Activated CD8-positive, alpha-beta memory T cell treated with anti-CD3 and anti-CD28 coated beads for 24 hours (primary cell): Measurements from ENCODE around the gene LCT.
"Not testable (repeated sequence)": the region's sequence is repeated elsewhere in the genome, so short reads cannot be mapped to it uniquely, and the experiment has no call there.

Experiments
- DNase-seq: peaks from one replicate; pipeline ENCODE4 v3.0.0-alpha.2; 2020

The LCT gene

GRCh38 chr2:135831180-135831812, 5.7 kb downstream of the LCT start:
- no peak for DNase-seq

DNA sequence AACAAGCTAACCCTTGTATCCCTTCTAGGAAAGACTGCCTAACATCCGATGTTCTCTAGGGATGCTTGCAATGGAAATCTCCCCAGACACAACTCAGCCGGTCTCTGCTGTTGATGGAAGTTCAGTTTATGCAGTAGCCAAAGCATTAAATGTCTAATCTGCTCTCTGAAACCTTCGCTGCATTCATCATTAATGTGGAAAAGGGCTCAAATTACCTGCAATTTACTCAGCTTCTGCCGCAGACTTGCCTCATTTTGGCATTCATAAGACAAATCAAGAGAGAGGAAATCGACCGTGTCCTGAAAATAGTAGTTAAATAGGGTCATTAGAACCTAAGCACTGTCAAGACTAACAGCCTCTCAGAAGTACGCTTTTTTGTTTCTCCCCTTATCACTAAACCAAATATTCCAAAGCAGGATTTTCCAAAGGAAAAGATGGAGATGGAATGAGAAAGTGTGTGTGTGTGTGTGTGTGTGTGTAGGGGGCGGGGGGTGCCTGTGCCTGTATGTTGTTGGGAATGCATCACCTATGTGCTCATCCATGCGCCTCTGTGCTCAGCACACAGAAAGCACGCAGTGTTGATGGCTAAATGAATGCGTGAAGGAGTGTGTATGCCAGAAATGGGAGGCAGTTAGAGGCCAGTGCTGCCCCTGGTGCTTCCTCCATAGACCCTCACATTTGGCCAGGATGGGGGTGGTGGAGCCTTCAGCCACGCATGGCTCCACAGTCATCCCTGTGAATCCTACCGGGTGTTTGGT, 7.4 kb downstream of the LCT start:
- DNase-seq = no peak

GRCh38 chr2:135826544-135826943, 10.4 kb downstream of the LCT start:
- no peak for DNase-seq

DNA sequence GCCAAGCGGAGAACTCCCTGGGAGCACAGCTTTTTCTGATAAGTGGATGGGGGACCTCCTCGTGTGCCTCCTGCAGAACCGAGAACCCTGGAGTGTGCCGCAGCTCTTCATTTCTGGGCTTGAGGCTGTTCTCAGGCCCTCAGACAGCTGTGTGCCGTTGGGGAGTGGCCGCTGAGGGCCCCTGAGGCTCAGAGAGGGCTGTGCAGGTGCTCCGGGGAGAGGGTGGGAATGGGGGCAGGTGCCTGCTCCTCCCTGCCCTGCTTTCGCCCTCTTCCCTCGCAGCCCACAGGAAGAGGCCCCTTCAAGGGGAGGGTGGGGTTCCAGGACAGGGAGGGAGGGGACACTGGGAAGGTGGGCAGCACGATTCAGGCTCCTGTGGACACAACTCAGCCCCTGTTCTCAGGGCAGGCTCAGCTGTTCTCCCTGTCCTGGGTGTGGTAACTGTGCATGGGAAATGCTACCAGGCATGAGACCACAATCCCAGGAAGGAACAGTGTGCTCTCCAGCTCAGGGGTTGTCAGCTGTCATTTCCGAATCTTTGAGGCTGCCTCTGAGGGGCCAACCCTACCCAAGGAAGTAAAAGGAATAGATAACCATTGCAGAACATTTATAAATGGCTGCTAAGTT, 11.3 kb downstream of the LCT start:
- no peak for DNase-seq

GRCh38 chr2:135825131-135825530, 11.9 kb downstream of the LCT start:
- no peak for DNase-seq

GRCh38 chr2:135822855-135823254, 14.1 kb downstream of the LCT start:
- no peak for DNase-seq

DNA sequence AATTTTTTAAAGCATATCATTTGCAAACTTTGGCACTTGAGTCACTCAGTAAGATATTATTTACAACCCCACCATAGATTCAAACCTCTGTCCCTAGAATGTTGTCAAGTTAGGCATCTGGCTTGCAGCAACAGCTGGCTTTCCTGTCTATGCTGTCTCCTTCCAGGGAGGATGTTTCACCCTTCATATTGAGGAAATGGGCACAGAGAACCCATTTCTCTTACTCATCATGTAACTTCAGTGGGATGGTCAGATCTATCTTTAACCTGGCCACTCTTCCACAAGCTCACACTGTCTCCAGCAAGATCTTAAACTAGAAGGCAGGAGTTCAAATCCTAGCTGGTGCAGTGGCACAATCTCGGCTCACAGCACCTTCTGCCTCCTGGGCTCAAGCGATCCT, 15.8 kb downstream of the LCT start:
- DNase-seq = no peak

GRCh38 chr2:135820003-135820618, 16.9 kb downstream of the LCT start:
- DNase-seq = peak; percentile 90

DNA sequence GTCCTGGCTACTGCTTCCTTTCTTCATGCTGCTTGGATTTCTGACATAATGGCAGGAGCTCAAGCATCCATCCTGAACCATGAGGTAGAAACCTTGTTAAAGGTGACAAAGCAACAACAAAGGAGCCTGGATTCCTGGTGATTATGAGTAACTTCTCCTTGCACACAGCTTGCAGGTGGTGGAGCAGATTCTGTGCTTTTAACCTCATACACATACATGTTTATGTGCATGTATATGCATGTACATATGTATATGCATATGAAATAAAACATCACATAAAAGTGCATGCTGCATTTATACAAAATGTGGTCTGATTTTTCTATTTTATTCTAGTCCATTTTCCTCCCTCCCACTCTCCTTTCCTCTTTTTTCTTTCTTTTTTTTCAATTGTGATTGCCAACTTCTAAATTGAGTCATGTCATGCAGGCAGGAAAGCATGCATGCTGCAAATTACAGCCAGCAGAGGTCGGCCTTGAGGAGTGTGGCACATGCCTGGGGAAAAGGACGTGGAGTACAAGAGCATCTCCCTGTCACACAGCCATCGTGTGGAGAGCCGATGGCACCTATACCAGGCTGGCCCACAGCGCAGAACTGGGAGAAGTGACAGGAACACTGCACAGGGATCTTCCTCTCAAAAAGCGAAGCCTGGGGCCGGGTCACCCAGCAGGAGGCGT, 17.9 kb downstream of the LCT start:
- peak; percentile 71 for DNase-seq

GRCh38 chr2:135817951-135818350, 19.0 kb downstream of the LCT start:
- DNase-seq = no peak

DNA sequence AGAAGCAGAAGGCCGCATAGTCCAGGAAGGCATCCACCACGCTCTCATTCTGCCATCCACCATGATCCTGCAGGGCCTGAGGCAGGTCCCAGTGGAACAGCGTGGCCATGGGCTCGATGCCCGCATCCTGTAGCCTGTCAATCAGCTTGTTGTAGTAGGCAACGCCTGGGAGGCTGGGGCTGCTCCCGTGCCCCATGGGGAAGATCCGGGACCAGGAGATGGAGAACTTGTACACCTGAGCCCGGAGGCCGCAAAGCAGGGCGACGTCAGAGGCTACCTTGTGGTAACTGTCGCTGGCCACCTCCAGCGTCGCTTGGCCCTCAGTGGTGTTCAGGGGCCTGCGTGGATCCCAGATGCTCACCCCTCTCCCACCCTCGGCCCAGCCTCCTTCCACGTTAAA, 19.5 kb downstream of the LCT start:
- DNase-seq = no peak

GRCh38 chr2:135815269-135815668, 21.7 kb downstream of the LCT start:
- no peak for DNase-seq

DNA sequence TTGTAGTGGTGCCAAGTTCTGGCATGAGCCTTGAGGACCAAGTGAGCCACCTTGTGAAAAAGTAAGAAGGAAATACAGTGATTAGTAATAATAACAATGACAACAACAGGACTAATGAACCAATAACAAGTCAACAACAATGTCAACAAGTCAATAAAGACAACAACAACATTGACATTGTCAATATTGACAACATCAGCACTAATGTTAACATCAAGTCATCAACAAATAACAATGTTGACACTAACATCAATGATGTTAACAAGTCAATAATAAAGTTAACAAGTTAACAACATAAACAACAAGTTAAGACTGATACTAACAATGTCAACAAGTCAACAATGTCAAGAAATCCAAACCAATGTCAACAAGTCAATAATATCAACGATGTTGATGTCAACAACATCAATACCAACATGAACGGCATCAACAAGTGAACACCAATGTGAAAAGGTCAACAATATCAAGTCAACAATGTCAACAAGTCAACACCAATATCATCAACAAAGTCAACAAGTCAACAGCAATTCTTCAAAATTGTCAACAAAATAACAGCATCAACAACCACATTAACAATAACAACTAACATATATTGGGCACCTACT, 24.0 kb downstream of the LCT start:
- no peak for DNase-seq

DNA sequence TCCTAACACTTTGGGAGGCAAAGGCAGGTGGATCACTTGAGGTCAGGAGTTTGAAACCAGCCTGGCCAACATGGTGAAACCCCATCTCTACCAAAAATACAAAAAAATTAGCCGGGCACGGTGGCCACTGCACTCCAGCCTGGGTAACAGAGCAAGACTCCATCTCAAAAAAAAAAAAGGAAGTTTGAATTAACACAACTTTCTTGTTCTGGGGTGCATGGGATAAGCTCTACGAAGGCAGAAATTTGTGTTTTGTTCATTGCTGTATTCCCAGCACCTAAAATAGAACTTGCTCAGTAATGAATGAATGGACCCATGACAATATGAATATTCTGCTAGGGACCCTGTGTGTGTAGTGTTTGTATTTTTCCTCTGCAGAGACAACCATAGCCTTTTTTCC, 29.1 kb downstream of the LCT start:
- DNase-seq = not testable (repeated sequence)

GRCh38 chr2:135803278-135803677, 33.7 kb downstream of the LCT start:
- DNase-seq = no peak

GRCh38 chr2:135802350-135802749, 34.6 kb downstream of the LCT start:
- no peak for DNase-seq

GRCh38 chr2:135800513-135801460, 36.2 kb downstream of the LCT start:
- no peak for DNase-seq

- DNase-seq = no peak
Measured at GRCh38 chr2:135799738-135800137, 37.2 kb downstream of the LCT start.

DNA sequence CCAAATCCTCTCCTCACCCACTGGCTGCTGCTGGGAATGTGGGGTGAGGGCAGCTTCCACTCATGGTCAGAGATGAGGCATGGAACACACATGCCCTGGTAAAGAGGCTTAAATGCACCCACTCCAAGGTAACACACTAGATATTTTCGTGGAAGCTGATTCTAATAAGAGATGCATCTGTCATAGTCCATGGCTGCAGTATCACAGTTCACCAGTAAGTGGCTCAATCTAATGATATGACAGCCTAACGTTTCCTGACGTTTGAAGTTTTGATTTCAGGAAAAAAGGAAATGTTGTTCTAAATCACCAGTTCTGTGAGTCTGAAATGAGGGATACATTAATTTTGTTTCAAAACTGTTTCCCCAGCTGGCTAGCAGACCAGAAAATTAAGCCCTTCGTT, 38.2 kb downstream of the LCT start:
- DNase-seq = no peak

DNA sequence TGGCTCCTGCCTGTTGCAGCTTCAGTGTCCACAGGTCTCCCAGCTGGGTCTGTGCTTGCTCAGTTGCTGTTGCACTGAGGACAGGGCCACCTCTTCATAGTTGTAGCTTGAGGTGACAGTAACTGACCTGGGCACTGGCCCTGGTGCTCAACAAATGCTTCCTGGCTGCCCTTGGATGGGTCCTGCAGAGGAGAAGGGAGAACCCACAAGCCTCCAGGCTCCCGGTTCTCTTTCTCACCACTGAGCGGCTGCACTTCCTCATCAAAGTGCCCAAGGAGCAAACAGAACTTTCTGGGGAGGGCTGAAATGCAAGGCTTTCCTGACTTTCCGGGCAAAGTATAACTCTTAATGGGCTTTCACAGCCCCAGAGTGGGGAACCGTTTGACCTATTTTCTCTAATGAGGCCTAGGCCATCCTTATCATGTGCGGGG, 38.7 kb downstream of the LCT start:
- DNase-seq = no peak

- peak; percentile 91 for DNase-seq
Measured at GRCh38 chr2:135797497-135798274, 39.3 kb downstream of the LCT start.
